ENCODE measurements around the gene INSIG1.

Gene INSIG1

GRCh38 chr7:155305231-155305904 is 7.7 kb downstream of the INSIG1 start:
- no peak for DNase-seq

GRCh38 chr7:155306673-155307470 is 9.2 kb downstream of the INSIG1 start:
- no peak for DNase-seq

- no peak for DNase-seq
These were observed 10.8 kb downstream of the INSIG1 start for GRCh38 chr7:155308330-155309020.

- no peak for DNase-seq
These were observed 11.3 kb downstream of the INSIG1 start for GRCh38 chr7:155309021-155309338.

GRCh38 chr7:155310425-155311114 is 12.9 kb downstream of the INSIG1 start:
- DNase-seq, result no peak

GRCh38 chr7:155311826-155312537 is 14.3 kb downstream of the INSIG1 start:
- DNase-seq, result no peak

GRCh38 chr7:155312633-155313032 is 15.0 kb downstream of the INSIG1 start:
- DNase-seq, result no peak

- DNase-seq, result no peak
These were observed 15.4 kb downstream of the INSIG1 start for GRCh38 chr7:155313096-155313495.

- no peak for DNase-seq
These were observed 18.3 kb downstream of the INSIG1 start for GRCh38 chr7:155315977-155316376.

GRCh38 chr7:155316427-155317113 is 18.9 kb downstream of the INSIG1 start:
- DNase-seq, result no peak

GRCh38 chr7:155317114-155317434 is 19.4 kb downstream of the INSIG1 start:
- DNase-seq, result no peak

- no peak for DNase-seq
These were observed 20.6 kb downstream of the INSIG1 start for GRCh38 chr7:155318245-155318644.

- no peak for DNase-seq
These were observed 24.9 kb downstream of the INSIG1 start for GRCh38 chr7:155322530-155322929.

GRCh38 chr7:155323001-155323638 is 25.4 kb downstream of the INSIG1 start:
- no peak for DNase-seq

- DNase-seq, result no peak
These were observed 26.6 kb downstream of the INSIG1 start for GRCh38 chr7:155324012-155324917.

- no peak for DNase-seq
These were observed 27.2 kb downstream of the INSIG1 start for GRCh38 chr7:155324918-155325235.

GRCh38 chr7:155326385-155326784 is 28.7 kb downstream of the INSIG1 start:
- no peak for DNase-seq

- no peak for DNase-seq
These were observed 30.1 kb downstream of the INSIG1 start for GRCh38 chr7:155327590-155328320.

GRCh38 chr7:155329225-155329624 is 31.5 kb downstream of the INSIG1 start:
- DNase-seq, result no peak

- no peak for DNase-seq
These were observed 33.7 kb downstream of the INSIG1 start for GRCh38 chr7:155331396-155331795.
